Measurements from ENCODE around the gene SRGAP3.

SRGAP3 gene

DNA sequence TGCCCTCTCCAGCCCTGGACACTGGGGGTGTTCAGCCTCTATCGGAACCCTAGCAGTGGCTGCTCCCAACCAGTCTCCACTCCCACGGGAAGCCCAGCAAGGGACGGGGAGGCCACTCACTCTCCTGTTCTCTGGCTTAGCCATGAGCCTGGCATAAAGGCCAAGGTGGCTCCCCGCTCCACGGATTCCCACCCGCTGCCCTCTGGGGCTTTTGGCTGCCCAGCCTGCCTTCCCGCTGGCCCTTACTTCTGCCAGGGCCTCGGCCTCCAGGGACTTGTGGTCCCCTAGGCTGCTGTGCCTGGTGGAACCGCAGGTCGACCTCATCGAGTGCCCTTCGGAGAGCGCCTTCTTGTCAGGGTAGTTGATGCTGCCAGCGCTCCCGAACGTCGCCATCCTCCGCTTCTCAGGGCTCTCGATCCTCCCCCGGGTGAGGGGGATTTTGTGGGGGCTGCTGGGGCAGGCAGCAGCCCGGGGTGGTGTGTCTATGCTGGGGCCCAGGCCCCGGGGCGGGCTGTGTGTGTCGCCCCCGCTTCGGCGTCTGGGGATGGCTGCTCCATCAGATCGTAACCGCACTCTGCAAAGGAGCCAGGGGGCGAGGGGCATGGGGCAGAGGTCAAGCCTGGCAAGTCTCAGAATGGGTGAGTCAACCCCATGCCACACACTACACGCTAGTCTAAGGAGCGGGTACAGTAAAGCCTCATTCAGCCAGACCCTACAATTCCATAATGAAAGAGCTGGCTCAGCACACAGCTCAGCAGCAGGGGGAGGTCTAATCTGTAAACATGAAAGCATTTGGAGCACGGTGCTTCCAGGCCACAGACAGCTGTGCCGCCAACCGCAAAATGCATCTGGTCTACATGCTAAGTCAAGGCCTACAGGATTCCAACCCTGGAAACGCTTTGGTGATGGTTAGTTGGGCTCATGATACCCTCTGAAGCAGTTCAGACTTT lies 258.9 kb downstream of the SRGAP3 start (continued):
- TF ChIP-seq, protein P1, sequence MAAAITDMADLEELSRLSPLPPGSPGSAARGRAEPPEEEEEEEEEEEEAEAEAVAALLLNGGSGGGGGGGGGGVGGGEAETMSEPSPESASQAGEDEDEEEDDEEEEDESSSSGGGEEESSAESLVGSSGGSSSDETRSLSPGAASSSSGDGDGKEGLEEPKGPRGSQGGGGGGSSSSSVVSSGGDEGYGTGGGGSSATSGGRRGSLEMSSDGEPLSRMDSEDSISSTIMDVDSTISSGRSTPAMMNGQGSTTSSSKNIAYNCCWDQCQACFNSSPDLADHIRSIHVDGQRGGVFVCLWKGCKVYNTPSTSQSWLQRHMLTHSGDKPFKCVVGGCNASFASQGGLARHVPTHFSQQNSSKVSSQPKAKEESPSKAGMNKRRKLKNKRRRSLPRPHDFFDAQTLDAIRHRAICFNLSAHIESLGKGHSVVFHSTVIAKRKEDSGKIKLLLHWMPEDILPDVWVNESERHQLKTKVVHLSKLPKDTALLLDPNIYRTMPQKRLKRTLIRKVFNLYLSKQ (tag by site-specific recombination; IDR thresholded peaks at IDR 0.05; ENCODE audit: borderline replicate concordance): no peak
- no peak for TF ChIP-seq REPIN1 (tag by site-specific recombination; IDR thresholded peaks at IDR 0.05; ENCODE audit: low read depth)
- TF ChIP-seq, protein P2, sequence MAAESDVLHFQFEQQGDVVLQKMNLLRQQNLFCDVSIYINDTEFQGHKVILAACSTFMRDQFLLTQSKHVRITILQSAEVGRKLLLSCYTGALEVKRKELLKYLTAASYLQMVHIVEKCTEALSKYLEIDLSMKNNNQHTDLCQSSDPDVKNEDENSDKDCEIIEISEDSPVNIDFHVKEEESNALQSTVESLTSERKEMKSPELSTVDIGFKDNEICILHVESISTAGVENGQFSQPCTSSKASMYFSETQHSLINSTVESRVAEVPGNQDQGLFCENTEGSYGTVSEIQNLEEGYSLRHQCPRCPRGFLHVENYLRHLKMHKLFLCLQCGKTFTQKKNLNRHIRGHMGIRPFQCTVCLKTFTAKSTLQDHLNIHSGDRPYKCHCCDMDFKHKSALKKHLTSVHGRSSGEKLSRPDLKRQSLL (tag by site-specific recombination; IDR thresholded peaks at IDR 0.05): no peak

DNA sequence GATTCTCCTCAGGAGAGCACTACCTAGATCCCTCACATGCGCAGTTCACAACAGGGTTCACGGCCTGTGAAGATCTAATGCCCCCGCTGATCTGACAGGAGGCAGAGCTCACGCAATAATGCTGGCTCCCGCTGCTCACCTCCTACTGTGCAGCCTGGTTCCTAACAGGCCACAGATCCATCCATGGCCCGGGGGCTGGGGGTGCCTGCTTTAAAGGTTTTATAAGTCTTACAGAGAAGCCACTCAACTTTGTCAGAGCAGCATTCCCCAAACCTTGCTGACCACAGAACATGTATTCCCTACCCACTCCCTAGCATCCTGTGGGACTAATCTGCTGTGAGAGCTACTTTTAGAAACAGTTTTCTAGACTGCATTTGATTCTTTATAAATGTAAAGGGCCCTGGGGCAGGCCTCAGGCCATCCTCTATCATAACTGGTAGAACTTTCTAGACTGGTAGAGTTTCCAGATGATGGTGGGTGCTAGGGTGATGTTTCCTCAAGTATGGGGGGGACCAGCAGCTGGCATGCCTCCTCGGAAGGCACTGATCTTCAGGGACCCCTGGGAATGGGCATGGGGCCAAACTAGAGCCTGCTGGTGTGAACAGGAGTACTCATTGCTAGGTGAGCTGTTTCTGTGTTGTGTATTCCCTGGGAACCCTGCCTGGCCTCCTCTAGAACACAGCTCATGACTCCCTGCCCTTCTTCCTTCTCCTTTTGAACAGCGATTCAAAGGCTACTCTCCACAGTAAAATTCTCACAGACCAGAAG lies 260.5 kb downstream of the SRGAP3 start:
- TF ChIP-seq ZNF530 (tag by site-specific recombination; IDR thresholded peaks at IDR 0.05; ENCODE audit: low read depth) (no peak), ZNF701 (tag by site-specific recombination; IDR thresholded peaks at IDR 0.05) (no peak), HOXD13 (CRISPR knock-in tag; IDR thresholded peaks at IDR 0.05; ENCODE audit: borderline replicate concordance) (no peak), ZNF37A (tag by site-specific recombination; IDR thresholded peaks at IDR 0.05) (no peak), ZXDB (tag by site-specific recombination; IDR thresholded peaks at IDR 0.05) (no peak), SALL2 (tag by site-specific recombination; IDR thresholded peaks at IDR 0.05; ENCODE audit: borderline replicate concordance) (no peak), OSR2 (tag by site-specific recombination; IDR thresholded peaks at IDR 0.05) (0 out of 2 replicates have a peak, but pooled peaks have one; percentile 39), ZIC2 (tag by site-specific recombination; IDR thresholded peaks at IDR 0.05) (peak; percentile 94), ZNF837 (tag by site-specific recombination; IDR thresholded peaks at IDR 0.05) (no peak), ZNF423 (tag by site-specific recombination; IDR thresholded peaks at IDR 0.05) (peak; percentile 73), ZNF677 (tag by site-specific recombination; IDR thresholded peaks at IDR 0.05) (no peak), ZNF10 (tag by site-specific recombination; IDR thresholded peaks at IDR 0.05) (no peak), KLF10 (tag by site-specific recombination; IDR thresholded peaks at IDR 0.05) (no peak), ZBTB20 (tag by site-specific recombination; IDR thresholded peaks at IDR 0.05) (peak; percentile 69)
- TF ChIP-seq, protein P3, sequence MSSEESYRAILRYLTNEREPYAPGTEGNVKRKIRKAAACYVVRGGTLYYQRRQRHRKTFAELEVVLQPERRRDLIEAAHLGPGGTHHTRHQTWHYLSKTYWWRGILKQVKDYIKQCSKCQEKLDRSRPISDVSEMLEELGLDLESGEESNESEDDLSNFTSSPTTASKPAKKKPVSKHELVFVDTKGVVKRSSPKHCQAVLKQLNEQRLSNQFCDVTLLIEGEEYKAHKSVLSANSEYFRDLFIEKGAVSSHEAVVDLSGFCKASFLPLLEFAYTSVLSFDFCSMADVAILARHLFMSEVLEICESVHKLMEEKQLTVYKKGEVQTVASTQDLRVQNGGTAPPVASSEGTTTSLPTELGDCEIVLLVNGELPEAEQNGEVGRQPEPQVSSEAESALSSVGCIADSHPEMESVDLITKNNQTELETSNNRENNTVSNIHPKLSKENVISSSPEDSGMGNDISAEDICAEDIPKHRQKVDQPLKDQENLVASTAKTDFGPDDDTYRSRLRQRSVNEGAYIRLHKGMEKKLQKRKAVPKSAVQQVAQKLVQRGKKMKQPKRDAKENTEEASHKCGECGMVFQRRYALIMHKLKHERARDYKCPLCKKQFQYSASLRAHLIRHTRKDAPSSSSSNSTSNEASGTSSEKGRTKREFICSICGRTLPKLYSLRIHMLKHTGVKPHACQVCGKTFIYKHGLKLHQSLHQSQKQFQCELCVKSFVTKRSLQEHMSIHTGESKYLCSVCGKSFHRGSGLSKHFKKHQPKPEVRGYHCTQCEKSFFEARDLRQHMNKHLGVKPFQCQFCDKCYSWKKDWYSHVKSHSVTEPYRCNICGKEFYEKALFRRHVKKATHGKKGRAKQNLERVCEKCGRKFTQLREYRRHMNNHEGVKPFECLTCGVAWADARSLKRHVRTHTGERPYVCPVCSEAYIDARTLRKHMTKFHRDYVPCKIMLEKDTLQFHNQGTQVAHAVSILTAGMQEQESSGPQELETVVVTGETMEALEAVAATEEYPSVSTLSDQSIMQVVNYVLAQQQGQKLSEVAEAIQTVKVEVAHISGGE (tag by site-specific recombination; conservative IDR thresholded peaks at IDR 0.05; ENCODE audit: low read depth): no peak
- TF ChIP-seq, protein P4, sequence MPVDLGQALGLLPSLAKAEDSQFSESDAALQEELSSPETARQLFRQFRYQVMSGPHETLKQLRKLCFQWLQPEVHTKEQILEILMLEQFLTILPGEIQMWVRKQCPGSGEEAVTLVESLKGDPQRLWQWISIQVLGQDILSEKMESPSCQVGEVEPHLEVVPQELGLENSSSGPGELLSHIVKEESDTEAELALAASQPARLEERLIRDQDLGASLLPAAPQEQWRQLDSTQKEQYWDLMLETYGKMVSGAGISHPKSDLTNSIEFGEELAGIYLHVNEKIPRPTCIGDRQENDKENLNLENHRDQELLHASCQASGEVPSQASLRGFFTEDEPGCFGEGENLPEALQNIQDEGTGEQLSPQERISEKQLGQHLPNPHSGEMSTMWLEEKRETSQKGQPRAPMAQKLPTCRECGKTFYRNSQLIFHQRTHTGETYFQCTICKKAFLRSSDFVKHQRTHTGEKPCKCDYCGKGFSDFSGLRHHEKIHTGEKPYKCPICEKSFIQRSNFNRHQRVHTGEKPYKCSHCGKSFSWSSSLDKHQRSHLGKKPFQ (tag by site-specific recombination; IDR thresholded peaks at IDR 0.05): peak; percentile 74
- H3K4me1 ChIP-seq (ENCODE audit: control insufficient read depth, insufficient read depth, low read length): no peaks in the 10 kb centered on the region
- ChIA-PET POLR2A (no interaction called here), CTCF (interaction anchor here (0.5 to 4.2 kb wide), 29 partner anchors 9 to 314 kb away, joined by 3 to 81 read pairs (median 6); no protein-coding TSS in a partner anchor)
- H3K4me3 ChIP-seq (ENCODE audit: low read depth, low read length): no peak overlapping the region
- H3K9me3 ChIP-seq (ENCODE audit: control insufficient read depth, insufficient read depth, low read depth, low read length): no peaks in the 10 kb centered on the region
- no peaks in the 10 kb centered on the region for H3K36me3 ChIP-seq (ENCODE audit: control insufficient read depth in 2 of 2, insufficient read depth in 1 of 2, low read length in 2 of 2)
- H3K27ac ChIP-seq (ENCODE audit: extremely low read depth, low read depth, low read length): no peak overlapping the region
